ENCODE data around the gene MAP4.

The MAP4 gene

DNA sequence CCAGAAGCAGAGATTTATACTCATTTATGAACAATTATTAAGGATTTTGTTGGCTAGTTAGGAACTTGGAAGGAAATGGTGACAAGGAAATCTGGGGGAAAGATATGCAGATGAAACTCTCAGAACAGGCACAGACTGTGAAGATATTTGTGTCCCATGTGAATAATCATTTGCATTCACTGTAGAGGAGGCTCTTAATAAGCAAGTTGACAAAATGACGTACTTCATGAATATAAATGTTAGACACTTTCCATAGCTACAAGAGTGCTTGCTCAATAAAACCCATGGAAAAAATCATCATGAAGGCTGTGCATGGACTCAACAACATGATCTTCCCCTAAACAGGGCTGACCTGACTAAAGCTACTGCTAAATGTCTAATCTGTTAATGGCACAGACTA lies 59.7 kb downstream of the MAP4 start:
- no peak overlapping the region for H3K27ac ChIP-seq (ENCODE audit: low read length)
- peaks cover 0 to 4% of the 10 kb centered on the region in 2 donors for H3K4me1 ChIP-seq (ENCODE audit: control insufficient read depth in 1 of 2, insufficient read depth in 2 of 2, low read length in 2 of 2)
- H3K9me3 ChIP-seq (ENCODE audit: control insufficient read depth in 1 of 2, low read length in 2 of 2) = no peaks in the 10 kb centered on the region
- no peaks in the 10 kb centered on the region for H3K27me3 ChIP-seq (ENCODE audit: low read depth, low read length)
- no peak overlapping the region for H3K4me3 ChIP-seq (ENCODE audit: low read depth in 1 of 2, low read length in 2 of 2)
- H3K36me3 ChIP-seq (ENCODE audit: control insufficient read depth in 1 of 2, insufficient read depth in 2 of 2, low read length in 2 of 2) = no peaks in the 10 kb centered on the region

DNA sequence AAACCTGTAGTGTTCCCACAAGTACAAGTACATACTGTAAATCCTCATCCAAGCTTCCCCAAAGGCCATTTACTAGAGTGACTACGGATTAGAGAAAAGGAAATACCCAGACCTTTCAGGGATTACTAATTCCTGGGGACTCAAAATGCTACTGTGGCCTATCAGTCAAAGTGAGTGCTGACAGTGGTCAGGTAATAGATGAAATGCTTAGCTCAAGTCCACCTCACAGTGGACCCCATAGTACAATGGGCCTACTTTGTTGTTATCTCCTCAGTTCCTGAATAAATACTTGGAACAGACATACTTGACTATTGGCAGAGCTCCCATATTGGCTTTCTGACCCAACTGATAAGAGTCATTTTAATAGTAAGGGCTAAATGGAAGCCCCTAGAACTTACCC lies 61.6 kb downstream of the MAP4 start:
- Histone ChIP-seq H3K4me3 (ENCODE audit: low read depth in 1 of 2, low read length in 2 of 2) (no peak overlapping the region), H3K4me1 (ENCODE audit: control insufficient read depth in 1 of 2, insufficient read depth in 2 of 2, low read length in 2 of 2) (no peaks in the 10 kb centered on the region), H3K36me3 (ENCODE audit: control insufficient read depth in 1 of 2, insufficient read depth in 2 of 2, low read length in 2 of 2) (no peaks in the 10 kb centered on the region), H3K9me3 (ENCODE audit: control insufficient read depth in 1 of 2, low read length in 2 of 2) (no peaks in the 10 kb centered on the region), H3K27ac (ENCODE audit: low read length) (no peak overlapping the region), H3K27me3 (ENCODE audit: low read depth, low read length) (no peaks in the 10 kb centered on the region)

DNA sequence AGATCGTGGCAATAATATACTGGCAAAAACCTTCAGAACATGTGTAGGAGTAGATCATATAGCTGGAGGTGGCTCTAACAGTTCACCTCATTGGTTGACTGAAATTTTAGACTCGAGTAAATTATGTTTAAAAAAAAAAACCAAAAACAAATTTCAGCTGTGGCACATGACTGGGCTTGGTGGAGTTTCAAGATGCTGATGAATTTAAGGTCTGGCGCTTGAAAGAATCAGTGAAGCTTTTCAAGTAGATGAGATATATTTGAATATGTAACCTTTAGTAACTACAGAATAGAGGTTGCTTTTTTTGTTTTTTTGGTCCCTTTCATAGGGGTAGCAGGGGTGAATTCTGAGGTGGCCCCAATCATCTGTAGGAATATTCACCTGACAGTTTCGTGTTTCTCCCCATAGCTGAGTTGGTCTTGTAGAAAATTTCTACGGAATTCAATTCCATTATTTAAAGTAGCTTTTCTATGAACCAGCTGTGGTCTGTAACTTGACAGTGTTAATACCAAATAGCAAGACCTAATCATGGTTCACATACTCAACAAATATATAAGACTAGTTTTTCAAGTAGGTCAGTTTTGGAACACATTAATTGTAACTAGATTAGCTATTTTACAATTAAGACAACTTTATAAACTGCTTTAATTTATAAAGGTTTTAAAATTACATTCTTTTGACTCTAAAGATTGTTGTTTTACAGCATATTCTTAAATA lies 65.6 kb downstream of the MAP4 start:
- H3K36me3 ChIP-seq (ENCODE audit: control insufficient read depth in 1 of 2, insufficient read depth in 2 of 2, low read length in 2 of 2) = no peaks in the 10 kb centered on the region
- H3K9me3 ChIP-seq (ENCODE audit: control insufficient read depth in 1 of 2, low read length in 2 of 2) = no peaks in the 10 kb centered on the region
- H3K4me1 ChIP-seq (ENCODE audit: control insufficient read depth in 1 of 2, insufficient read depth in 2 of 2, low read length in 2 of 2) = no peaks in the 10 kb centered on the region
- H3K27me3 ChIP-seq (ENCODE audit: low read depth, low read length) = no peaks in the 10 kb centered on the region
- no peak overlapping the region for H3K27ac ChIP-seq (ENCODE audit: low read length)
- no peak overlapping the region for H3K4me3 ChIP-seq (ENCODE audit: low read depth in 1 of 2, low read length in 2 of 2)

DNA sequence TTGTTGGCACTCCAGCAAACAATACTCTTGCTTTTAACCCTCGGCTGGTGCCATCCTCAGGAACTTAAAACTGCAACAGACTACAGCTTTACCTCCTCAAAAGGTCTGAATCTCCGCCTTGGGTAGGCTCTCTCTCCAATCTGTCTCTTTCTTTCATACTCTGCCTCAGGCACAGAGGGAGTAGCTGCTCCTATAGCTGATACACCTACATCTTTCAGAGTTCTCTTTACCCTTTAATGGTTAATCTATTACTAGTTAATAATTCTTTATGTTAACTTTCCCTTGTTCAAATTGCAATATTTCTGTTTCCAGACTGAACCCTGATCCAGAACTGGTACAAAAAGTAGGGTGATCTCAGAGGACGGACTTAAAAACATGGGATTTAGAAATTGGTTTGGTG lies 66.2 kb downstream of the MAP4 start:
- Histone ChIP-seq H3K36me3 (ENCODE audit: control insufficient read depth in 1 of 2, insufficient read depth in 2 of 2, low read length in 2 of 2) (no peaks in the 10 kb centered on the region), H3K9me3 (ENCODE audit: control insufficient read depth in 1 of 2, low read length in 2 of 2) (no peaks in the 10 kb centered on the region), H3K4me1 (ENCODE audit: control insufficient read depth in 1 of 2, insufficient read depth in 2 of 2, low read length in 2 of 2) (no peaks in the 10 kb centered on the region), H3K27me3 (ENCODE audit: low read depth, low read length) (no peaks in the 10 kb centered on the region), H3K4me3 (ENCODE audit: low read depth in 1 of 2, low read length in 2 of 2) (no peak overlapping the region), H3K27ac (ENCODE audit: low read length) (no peak overlapping the region)

DNA sequence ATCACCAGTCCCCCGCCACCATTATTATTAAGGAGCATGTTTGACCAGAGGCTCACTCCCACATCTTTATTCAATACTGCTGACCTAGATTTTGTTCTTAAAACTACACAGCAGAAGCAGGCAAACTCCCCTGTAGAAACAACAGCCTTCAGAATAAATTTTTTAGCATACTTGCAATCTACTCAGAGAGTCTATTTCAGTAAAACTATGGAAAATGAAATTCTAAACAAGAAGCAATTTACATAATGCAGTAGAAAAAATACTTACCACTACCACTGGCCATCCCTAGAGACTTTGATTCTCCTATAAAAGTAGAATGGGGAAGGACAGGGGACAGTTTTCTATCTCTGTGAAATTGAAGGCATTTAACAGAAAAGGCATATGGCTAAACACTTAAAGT lies 76.0 kb downstream of the MAP4 start:
- H3K36me3 ChIP-seq (ENCODE audit: control insufficient read depth in 1 of 2, insufficient read depth in 2 of 2, low read length in 2 of 2) = no peaks in the 10 kb centered on the region
- no peak overlapping the region for H3K4me3 ChIP-seq (ENCODE audit: low read depth in 1 of 2, low read length in 2 of 2)
- no peaks in the 10 kb centered on the region for H3K9me3 ChIP-seq (ENCODE audit: control insufficient read depth in 1 of 2, low read length in 2 of 2)
- H3K27ac ChIP-seq (ENCODE audit: low read length) = no peak overlapping the region
- no peaks in the 10 kb centered on the region for H3K4me1 ChIP-seq (ENCODE audit: control insufficient read depth in 1 of 2, insufficient read depth in 2 of 2, low read length in 2 of 2)
- no peaks in the 10 kb centered on the region for H3K27me3 ChIP-seq (ENCODE audit: low read depth, low read length)

DNA sequence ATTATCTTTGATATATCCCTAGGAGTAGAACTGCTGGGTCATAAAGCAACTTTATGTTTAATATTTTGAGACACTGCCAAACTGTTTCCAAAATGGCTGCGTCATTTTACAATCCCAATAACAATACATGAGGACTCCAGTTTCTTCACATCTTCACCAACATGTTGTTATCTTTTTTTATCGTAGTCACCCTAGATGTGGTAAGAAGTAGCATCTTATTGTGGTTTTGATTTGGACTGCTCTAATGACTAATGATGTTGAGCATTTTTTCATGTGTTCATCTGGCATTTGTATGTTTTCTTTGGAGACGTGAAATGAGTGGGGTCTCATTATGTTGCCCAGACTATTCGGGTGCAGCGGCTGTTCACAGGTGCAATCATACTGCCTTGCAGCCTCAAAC lies 83.8 kb downstream of the MAP4 start:
- Histone ChIP-seq H3K27ac (ENCODE audit: low read length) (no peak overlapping the region), H3K27me3 (ENCODE audit: low read depth, low read length) (no peaks in the 10 kb centered on the region), H3K4me3 (ENCODE audit: low read depth in 1 of 2, low read length in 2 of 2) (no peak overlapping the region), H3K4me1 (ENCODE audit: control insufficient read depth in 1 of 2, insufficient read depth in 2 of 2, low read length in 2 of 2) (no peaks in the 10 kb centered on the region), H3K9me3 (ENCODE audit: control insufficient read depth in 1 of 2, low read length in 2 of 2) (no peaks in the 10 kb centered on the region), H3K36me3 (ENCODE audit: control insufficient read depth in 1 of 2, insufficient read depth in 2 of 2, low read length in 2 of 2) (peaks cover 8 to 9% of the 10 kb centered on the region in 2 donors)

DNA sequence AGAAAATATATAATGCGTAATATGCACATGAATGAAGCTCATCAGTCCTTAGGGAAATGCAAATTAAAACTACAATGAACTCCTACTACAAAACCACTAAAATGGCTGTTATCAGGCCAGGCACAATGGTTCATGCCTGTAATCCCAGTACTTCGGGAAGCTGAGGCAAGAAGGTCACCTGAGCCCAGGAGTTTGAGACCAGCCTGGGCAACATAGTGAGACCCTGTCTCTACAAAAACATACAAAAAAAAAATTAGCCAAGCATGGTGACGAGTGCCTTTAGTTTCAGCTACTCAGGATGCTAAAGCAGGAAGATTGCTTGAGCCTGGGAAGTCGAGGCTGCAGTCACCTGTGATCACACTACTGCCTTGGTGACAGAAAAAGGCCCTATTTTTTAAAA lies 85.2 kb downstream of the MAP4 start:
- Histone ChIP-seq H3K4me3 (ENCODE audit: low read depth in 1 of 2, low read length in 2 of 2) (no peak overlapping the region), H3K27ac (ENCODE audit: low read length) (no peak overlapping the region), H3K27me3 (ENCODE audit: low read depth, low read length) (no peaks in the 10 kb centered on the region), H3K4me1 (ENCODE audit: control insufficient read depth in 1 of 2, insufficient read depth in 2 of 2, low read length in 2 of 2) (no peaks in the 10 kb centered on the region), H3K9me3 (ENCODE audit: control insufficient read depth in 1 of 2, low read length in 2 of 2) (no peaks in the 10 kb centered on the region), H3K36me3 (ENCODE audit: control insufficient read depth in 1 of 2, insufficient read depth in 2 of 2, low read length in 2 of 2) (peaks cover 13 to 21% of the 10 kb centered on the region in 2 donors)

DNA sequence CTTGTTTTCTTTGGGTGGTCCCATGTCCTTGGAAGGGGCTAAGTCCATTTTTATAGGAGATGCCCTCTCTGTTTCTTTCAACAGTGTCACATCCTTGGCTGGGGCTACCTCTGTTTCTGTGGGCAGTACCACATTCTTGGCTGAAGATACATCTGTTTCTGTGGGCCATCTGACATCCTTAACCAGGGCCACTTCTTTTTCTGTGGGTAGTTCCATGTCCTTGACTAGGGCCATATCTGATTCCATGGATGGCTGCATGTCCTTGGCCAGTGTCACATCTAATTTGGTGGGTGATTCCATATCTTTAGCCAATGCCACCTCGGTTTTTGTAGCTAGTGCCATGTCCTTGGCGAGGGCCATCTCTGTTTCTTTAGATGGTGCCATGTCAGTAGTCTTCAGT lies 99.5 kb downstream of the MAP4 start:
- Histone ChIP-seq H3K9me3 (ENCODE audit: control insufficient read depth in 1 of 2, low read length in 2 of 2) (no peaks in the 10 kb centered on the region), H3K27ac (ENCODE audit: low read length) (no peak overlapping the region), H3K36me3 (ENCODE audit: control insufficient read depth in 1 of 2, insufficient read depth in 2 of 2, low read length in 2 of 2) (peaks cover 45 to 53% of the 10 kb centered on the region in 2 donors), H3K27me3 (ENCODE audit: low read depth, low read length) (no peaks in the 10 kb centered on the region), H3K4me1 (ENCODE audit: control insufficient read depth in 1 of 2, insufficient read depth in 2 of 2, low read length in 2 of 2) (no peaks in the 10 kb centered on the region), H3K4me3 (ENCODE audit: low read depth in 1 of 2, low read length in 2 of 2) (no peak overlapping the region)

DNA sequence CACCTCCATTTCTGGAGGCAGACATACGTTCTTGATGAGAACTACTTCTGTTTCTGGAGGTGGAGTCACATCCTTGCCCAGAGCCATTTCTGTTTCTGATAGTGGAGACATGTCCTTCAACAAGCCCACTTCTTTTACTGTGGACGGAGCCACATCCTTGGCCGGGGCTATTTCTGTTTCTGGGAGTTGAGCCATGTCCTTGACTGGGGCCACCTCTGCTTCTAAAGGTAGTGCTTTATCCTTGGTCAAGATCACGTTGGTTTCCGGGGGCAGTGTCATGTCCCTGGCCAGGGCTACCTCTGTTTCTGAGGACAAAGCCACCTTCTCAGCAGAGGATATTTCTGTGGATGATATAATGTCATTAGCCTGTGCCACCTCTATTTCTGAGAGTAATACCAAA lies 100.0 kb downstream of the MAP4 start:
- H3K4me1 ChIP-seq (ENCODE audit: control insufficient read depth in 1 of 2, insufficient read depth in 2 of 2, low read length in 2 of 2) = no peaks in the 10 kb centered on the region
- no peaks in the 10 kb centered on the region for H3K9me3 ChIP-seq (ENCODE audit: control insufficient read depth in 1 of 2, low read length in 2 of 2)
- H3K27ac ChIP-seq (ENCODE audit: low read length) = no peak overlapping the region
- peaks cover 45 to 53% of the 10 kb centered on the region in 2 donors for H3K36me3 ChIP-seq (ENCODE audit: control insufficient read depth in 1 of 2, insufficient read depth in 2 of 2, low read length in 2 of 2)
- no peak overlapping the region for H3K4me3 ChIP-seq (ENCODE audit: low read depth in 1 of 2, low read length in 2 of 2)
- H3K27me3 ChIP-seq (ENCODE audit: low read depth, low read length) = no peaks in the 10 kb centered on the region

DNA sequence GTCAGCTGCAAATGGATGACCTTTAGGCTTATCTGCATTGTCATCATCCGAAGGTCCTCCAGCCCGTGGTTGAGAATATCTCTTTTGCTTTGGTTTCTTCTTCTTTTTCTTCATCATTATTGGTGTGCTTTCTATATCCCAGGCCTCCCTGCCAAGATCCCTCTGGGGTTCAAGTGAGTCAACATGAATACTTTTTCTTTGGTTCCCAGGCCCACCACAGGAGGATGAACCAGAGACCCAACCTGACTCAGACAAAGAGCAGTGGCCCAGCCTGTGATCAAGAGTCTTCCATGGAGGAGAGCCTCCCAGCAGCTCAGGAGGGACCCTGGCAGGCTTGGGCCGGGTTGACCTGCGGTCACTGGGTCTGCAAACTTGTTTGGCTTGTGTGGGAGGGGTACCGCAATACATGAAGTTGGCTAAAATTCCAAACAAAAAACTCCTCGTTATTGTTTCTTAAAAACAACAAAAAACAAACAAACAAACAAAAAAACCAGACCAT lies 104.2 kb downstream of the MAP4 start:
- Histone ChIP-seq H3K27ac (ENCODE audit: low read length) (no peak overlapping the region), H3K27me3 (ENCODE audit: low read depth, low read length) (no peaks in the 10 kb centered on the region), H3K4me3 (ENCODE audit: low read depth in 1 of 2, low read length in 2 of 2) (no peak overlapping the region), H3K36me3 (ENCODE audit: control insufficient read depth in 1 of 2, insufficient read depth in 2 of 2, low read length in 2 of 2) (peaks cover 45 to 51% of the 10 kb centered on the region in 2 donors), H3K4me1 (ENCODE audit: control insufficient read depth in 1 of 2, insufficient read depth in 2 of 2, low read length in 2 of 2) (no peaks in the 10 kb centered on the region), H3K9me3 (ENCODE audit: control insufficient read depth in 1 of 2, low read length in 2 of 2) (no peaks in the 10 kb centered on the region)

DNA sequence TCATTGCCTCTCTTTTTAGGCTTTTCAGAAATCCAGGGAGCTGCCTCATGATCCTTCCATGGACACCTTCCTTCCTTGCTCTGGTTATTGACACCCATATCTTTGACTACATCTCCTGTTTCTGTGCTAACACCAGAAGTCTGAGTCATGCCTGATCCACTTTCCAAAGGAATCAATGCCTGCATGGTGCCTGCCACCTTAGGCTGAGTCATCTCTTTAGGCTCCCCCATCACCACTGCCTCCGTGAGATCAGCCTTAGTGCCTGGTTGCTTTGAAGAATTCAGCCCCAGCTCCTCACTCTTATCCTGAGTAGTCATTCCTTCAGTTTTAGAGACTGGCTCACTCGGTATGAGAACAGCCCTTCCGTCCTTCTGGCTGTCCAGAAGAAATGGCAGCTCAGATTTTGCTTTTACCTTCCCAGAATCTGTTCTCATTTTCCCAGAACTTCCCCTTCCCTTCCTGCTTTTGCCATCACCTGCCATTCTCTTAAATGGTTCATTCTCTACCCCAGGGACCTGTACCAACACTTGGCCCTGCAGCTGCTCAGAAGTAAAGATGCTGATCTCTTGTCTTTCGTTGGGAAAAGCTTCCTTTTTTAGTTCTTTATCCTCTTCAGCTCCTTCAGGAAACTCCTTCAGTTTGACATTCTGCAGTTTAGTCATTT lies 105.3 kb downstream of the MAP4 start:
- H3K27me3 ChIP-seq (ENCODE audit: low read depth, low read length) = no peaks in the 10 kb centered on the region
- H3K4me3 ChIP-seq (ENCODE audit: low read depth in 1 of 2, low read length in 2 of 2) = no peak overlapping the region
- H3K4me1 ChIP-seq (ENCODE audit: control insufficient read depth in 1 of 2, insufficient read depth in 2 of 2, low read length in 2 of 2) = no peaks in the 10 kb centered on the region
- H3K36me3 ChIP-seq (ENCODE audit: control insufficient read depth in 1 of 2, insufficient read depth in 2 of 2, low read length in 2 of 2) = peaks cover 34 to 44% of the 10 kb centered on the region in 2 donors
- H3K27ac ChIP-seq (ENCODE audit: low read length) = no peak overlapping the region
- H3K9me3 ChIP-seq (ENCODE audit: control insufficient read depth in 1 of 2, low read length in 2 of 2) = no peaks in the 10 kb centered on the region

Measured in muscle layer of duodenum (tissue), 2 donors.